Left lung (tissue), 10 donors: ENCODE measurements around the gene DEXI. TPM values are rescaled to one million over a fixed set of nuclear protein-coding genes. Genes with fewer than 3 reads are reported as not detected.

Source experiments
- ATAC-seq: fragments of 200-7000 bp; cut with Tn5 transposase; one replicate; pipeline ENCODE4 v1.9.1; 2020; ENCODE audit warnings: moderate library complexity
- DNase-seq, 4 donors: peaks; one replicate each; pipeline ENCODE4 v3.0.0-alpha.2; 2013 to 2020
- H3K27ac ChIP-seq, 2 donors: fragments of 200-600 bp; sonication (generic) in 1 of 2; one replicate each; pipeline versions ENCODE4 v1.5.0 to v1.8.0; 2020 to 2021
- H3K27me3 ChIP-seq, 2 donors: fragments of 200-600 bp; sonication (generic) in 1 of 2; one replicate each; pipeline versions ENCODE4 v1.5.0 to v1.8.0; 2020 to 2021
- H3K36me3 ChIP-seq, 2 donors: fragments of 200-600 bp; sonication (generic) in 1 of 2; one replicate each; pipeline versions ENCODE4 v1.5.0 to v1.8.0; 2020 to 2021
- H3K4me1 ChIP-seq, 2 donors: fragments of 200-600 bp; one replicate each; pipeline ENCODE4 v1.8.0; 2021
- H3K4me3 ChIP-seq, 2 donors: fragments of 200-600 bp; sonication (generic) in 1 of 2; one replicate each; pipeline versions ENCODE4 v1.5.0 to v1.8.0; 2020 to 2021; ENCODE audit warnings: mild to moderate bottlenecking in 1 of 2
- H3K9me3 ChIP-seq, 2 donors: fragments of 200-600 bp; sonication (generic) in 1 of 2; one replicate each; pipeline versions ENCODE4 v1.5.0 to v1.8.0; 2020 to 2021
- intact Hi-C, 2 donors: fragments of 100-400 bp; cut with DNase I; formaldehyde crosslinking; loops; one replicate each; pipeline versions ENCODE4 v1.11.2 to v1.14.2; 2022
- polyA plus RNA-seq, 6 donors: library from polyadenylated mRNA; unstranded; fragments of 120-200 nt; gene quantifications; one replicate each; pipeline ENCODE4 v1.2.1, GENCODE V29; 2013; ENCODE audit not compliant: insufficient read length in 6 of 6
- total RNA-seq, 2 donors: library from RNA; stranded (reverse); fragmentation: NEBNext Ultra II Directional; extraction: Animal tissue kit (Norgen Biotek cat#: 25700); gene quantifications; one replicate each; pipeline ENCODE4 v1.2.1, GENCODE V29; 2021
- TF ChIP-seq, protein P1 (sequence below), 2 donors: fragments of 200-600 bp; sonication (generic) in 1 of 2; IDR thresholded peaks; one replicate each; pipeline versions ENCODE4 v1.5.0 to v1.8.0; 2021; ENCODE audit warnings: antibody characterized with exemption in 2 of 2
- donor health status: DM: no; HTN: yes; CAD: no.
- donor health status: DM: no; HTN: no; CAD: no.

DEXI gene
- total and polyA plus RNA-seq, 8 donors, result 30.2 to 54.7 (median 43.5) TPM

DNA sequence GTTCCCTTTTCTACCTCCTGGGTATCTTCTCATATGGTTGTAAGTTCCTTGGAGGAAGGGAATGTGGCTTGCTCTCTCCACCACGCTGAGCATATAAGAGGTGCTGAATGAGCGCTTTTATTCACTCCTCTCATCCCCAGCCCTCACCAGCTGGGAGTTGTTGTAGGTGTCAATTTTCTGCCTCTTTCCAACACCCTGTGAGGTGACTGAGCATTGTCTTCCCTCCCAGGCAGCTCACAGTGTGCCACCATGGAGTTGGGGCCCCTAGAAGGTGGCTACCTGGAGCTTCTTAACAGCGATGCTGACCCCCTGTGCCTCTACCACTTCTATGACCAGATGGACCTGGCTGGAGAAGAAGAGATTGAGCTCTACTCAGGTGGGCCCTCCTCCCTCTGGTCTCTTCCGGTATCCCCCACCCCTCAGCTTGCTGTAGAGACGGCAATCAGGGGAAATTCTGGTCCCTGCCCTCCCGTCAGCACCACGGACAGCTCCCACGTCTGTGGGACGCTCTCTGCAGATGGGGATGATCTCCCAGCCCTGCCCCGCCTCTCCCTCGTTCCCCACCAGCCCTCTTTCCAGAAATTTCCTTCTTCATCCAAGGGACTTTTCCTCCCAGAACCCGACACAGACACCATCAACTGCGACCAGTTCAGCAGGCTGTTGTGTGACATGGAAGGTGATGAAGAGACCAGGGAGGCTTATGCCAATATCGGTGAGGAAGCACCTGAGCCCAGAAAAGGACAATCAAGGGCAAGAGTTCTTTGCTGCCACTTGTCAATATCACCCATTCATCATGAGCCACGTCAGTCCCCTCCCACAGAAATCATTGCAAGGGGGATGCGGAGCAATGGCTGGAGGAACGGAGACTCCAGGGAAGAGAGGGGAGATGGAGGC lies 47.0 kb downstream of the DEXI start:
- DNase-seq (peak in 2 of 4 donors; percentile 46 to 65), ATAC-seq (peak; percentile 70)
- Histone ChIP-seq H3K27ac (no peak overlapping the region), H3K27me3 (no peaks in the 10 kb centered on the region), H3K4me3 (no peak overlapping the region), H3K36me3 (peaks cover 0 to 46% of the 10 kb centered on the region in 2 donors), H3K9me3 (no peaks in the 10 kb centered on the region), H3K4me1 (peaks cover 3 to 32% of the 10 kb centered on the region in 2 donors)
- intact Hi-C loops, result no loop called here
- TF ChIP-seq, protein P1, sequence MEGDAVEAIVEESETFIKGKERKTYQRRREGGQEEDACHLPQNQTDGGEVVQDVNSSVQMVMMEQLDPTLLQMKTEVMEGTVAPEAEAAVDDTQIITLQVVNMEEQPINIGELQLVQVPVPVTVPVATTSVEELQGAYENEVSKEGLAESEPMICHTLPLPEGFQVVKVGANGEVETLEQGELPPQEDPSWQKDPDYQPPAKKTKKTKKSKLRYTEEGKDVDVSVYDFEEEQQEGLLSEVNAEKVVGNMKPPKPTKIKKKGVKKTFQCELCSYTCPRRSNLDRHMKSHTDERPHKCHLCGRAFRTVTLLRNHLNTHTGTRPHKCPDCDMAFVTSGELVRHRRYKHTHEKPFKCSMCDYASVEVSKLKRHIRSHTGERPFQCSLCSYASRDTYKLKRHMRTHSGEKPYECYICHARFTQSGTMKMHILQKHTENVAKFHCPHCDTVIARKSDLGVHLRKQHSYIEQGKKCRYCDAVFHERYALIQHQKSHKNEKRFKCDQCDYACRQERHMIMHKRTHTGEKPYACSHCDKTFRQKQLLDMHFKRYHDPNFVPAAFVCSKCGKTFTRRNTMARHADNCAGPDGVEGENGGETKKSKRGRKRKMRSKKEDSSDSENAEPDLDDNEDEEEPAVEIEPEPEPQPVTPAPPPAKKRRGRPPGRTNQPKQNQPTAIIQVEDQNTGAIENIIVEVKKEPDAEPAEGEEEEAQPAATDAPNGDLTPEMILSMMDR (IDR thresholded peaks at IDR 0.05), result no peak

DNA sequence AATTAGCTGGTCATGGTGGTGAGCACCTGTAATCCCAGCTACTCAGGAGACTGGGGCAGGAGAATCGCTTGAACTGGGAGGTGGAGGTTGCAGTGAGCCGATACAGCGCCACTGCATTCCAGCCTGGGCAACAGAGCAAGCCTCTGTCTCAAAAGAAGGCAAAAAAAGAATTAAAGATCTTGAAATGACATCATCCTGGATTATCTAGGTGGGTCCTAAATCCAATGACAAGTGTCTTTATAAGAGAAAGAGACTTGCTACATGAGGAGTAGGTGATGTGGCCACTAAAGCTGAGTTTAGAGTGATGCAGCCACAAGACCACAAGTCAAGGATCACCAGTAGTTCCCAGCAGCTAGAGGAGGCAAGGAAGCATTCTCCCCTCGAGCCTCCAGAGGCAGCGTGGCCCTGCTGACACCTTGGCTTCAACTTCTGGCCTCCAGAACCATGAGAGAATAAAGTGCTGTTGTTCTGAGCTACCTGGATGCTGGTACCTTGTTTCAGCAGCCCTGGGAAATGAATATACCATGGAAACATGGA lies 49.4 kb downstream of the DEXI start:
- Histone ChIP-seq H3K9me3 (no peaks in the 10 kb centered on the region), H3K27me3 (no peaks in the 10 kb centered on the region), H3K27ac (no peak overlapping the region), H3K4me3 (no peak overlapping the region), H3K4me1 (peaks cover 3 to 55% of the 10 kb centered on the region in 2 donors), H3K36me3 (peaks cover 0 to 22% of the 10 kb centered on the region in 2 donors)
- DNase-seq, result no peak
- intact Hi-C loops, result no loop called here
- TF ChIP-seq, protein P1 (IDR thresholded peaks at IDR 0.05), result no peak
- ATAC-seq, result no peak

DNA sequence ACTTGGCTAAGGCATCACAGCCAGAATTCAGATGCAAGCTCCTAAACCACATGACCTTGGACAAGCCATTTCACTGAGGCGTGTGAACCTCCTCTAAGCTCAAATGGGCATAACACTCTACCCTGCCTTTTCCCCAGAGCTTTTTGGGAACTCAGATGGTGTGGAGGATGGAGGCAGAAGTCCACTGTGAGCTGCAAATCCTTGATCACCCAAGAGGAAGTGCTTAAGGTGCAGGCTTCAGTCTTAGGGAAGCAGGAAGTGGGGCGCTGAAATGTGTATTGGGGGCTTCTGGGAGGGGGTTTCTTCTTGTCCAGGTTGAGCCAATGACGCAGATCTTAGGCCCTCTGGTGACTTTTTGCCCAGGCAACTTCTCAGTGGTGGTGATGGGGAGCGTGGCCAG lies 52.4 kb downstream of the DEXI start:
- no peak for ATAC-seq
- H3K4me1 ChIP-seq, result peaks cover under 1 to 71% of the 10 kb centered on the region in 2 donors
- H3K27ac ChIP-seq, result peak overlapping the region in 1 of 2 donors; percentile 23

DNA sequence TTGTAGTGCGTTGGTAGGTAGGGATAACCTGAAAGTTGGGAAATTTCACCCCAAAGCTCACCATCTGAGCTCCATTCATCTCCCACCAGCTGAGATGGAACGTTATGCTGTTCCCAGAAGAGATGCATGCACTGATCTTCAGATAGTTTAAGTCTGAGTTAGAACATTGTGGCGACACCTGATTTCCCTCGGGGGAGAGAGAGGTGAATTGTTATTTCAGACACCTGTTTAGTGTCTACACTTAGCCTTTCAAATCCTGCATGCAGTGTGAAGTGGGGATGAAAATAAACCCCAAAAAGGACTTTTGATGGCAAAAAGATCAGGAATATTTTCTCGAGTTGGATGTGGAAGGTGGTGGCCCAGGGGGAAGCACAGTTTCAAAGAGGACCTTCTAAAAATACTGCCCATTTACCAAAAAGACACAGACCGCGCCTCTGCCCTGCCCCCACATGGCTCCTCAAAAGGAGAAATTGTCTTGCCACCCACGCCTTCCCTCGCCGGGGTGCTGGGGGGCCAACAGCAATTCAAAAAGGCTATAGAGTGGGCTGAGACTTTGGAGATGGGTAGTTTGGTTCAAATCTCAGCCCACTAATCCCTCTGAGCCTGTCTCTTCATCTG lies 53.8 kb downstream of the DEXI start:
- no peak for ATAC-seq
- intact Hi-C loops, result no loop called here
- no peaks in the 10 kb centered on the region for H3K36me3 ChIP-seq
- TF ChIP-seq, protein P1 (IDR thresholded peaks at IDR 0.05), result no peak
- H3K27ac ChIP-seq, result peak overlapping the region in 1 of 2 donors; percentile 64
- H3K4me3 ChIP-seq, result no peak overlapping the region
- H3K4me1 ChIP-seq, result peaks cover 2 to 84% of the 10 kb centered on the region in 2 donors
- DNase-seq, result peak in 1 of 4 donors; percentile 62
- H3K27me3 ChIP-seq, result no peaks in the 10 kb centered on the region
- H3K9me3 ChIP-seq, result no peaks in the 10 kb centered on the region

More for the DNA sequence above, 52.4 kb downstream of the DEXI start:
- H3K4me3 ChIP-seq, result no peak overlapping the region
- H3K36me3 ChIP-seq, result no peaks in the 10 kb centered on the region
- TF ChIP-seq, protein P1 (IDR thresholded peaks at IDR 0.05), result no peak
- intact Hi-C loops, result no loop called here
- no peaks in the 10 kb centered on the region for H3K9me3 ChIP-seq
- H3K27me3 ChIP-seq, result no peaks in the 10 kb centered on the region
- no peak for DNase-seq

DNA sequence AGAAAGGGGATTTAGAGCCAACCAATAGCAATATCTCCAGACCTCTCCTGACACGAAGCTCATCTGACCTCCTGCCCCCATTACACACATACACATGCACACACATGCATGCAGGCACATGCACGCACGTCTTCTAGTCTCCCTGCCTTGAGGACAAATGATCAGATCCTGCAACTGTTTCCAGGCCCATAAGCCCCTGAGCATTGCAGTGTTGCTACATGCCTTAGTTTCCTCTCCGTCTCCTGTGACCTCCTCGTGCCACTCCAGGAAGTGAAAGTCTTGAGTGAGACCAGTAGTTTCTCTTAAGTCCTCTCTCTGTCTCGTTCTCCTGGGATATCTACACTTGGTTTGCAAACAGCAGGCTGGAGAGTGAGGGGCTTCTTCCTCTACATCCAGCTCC lies 57.0 kb downstream of the DEXI start:
- ATAC-seq, result peak; percentile 13
- Histone ChIP-seq H3K27ac (peak overlapping the region in 1 of 2 donors; percentile 64), H3K36me3 (peaks cover 0 to 5% of the 10 kb centered on the region in 2 donors), H3K9me3 (no peaks in the 10 kb centered on the region), H3K4me1 (peaks cover 11 to 95% of the 10 kb centered on the region in 2 donors), H3K4me3 (no peak overlapping the region), H3K27me3 (no peaks in the 10 kb centered on the region)
- DNase-seq, result peak in 1 of 4 donors; percentile 53
- TF ChIP-seq, protein P1 (IDR thresholded peaks at IDR 0.05), result no peak
- intact Hi-C loops, result no loop called here
